HepG2 (cell line): ENCODE results near the gene ASB4. TPM values are rescaled to one million over a fixed set of nuclear protein-coding genes. Genes with fewer than 3 reads are reported as not detected.
"Not testable (repeated sequence)": the region's sequence is repeated elsewhere in the genome, so short reads cannot be mapped to it uniquely, and the experiment has no call there.

ENCODE experiments used
- ATAC-seq: fragments of 200-7000 bp; cut with Tn5 transposase; 3 replicates; pipeline ENCODE4 v1.9.1; 2020; ENCODE audit warnings: mild to moderate bottlenecking, moderate library complexity
- BruUV-seq: library from RNA; stranded (reverse); fragments of 400-500 nt; replicated peaks from 2 replicates; lab custom pipeline; 2021; lab: Mats Ljungman, UMichigan
- CTCF ChIA-PET: fragments of 300-600 bp; formaldehyde crosslinking; extraction: SDS; loops from one replicate; lab custom pipeline; 2021; ENCODE audit warnings: low total read pairs, inconsistent platforms, low intra/inter-chr PET ratio; lab: Yijun Ruan, JAX
- POLR2A ChIA-PET: fragments of 350-600 bp; sonication (Branson Sonifier 250); formaldehyde crosslinking; loops from one replicate; lab custom pipeline; 2020; ENCODE audit warnings: antibody characterized with exemption, inconsistent platforms; lab: Yijun Ruan, JAX
- DNase-seq: peaks from one replicate; pipeline ENCODE4 v3.0.0-alpha.2; 2015; ENCODE audit warnings: low spot score
- FAIRE-seq: peaks from 3 replicates; lab custom pipeline; 2011; peaks lifted over from hg19 to GRCh38; lab: Jason Lieb, UNC
- H2AFZ ChIP-seq: one replicate; pipeline ENCODE4 v1.6.1; 2011; ENCODE audit warnings: low read length, inconsistent platforms
- H3K27ac ChIP-seq: fragments of 300-600 bp; 3 replicates; pipeline ENCODE4 v1.8.0; 2011; ENCODE audit warnings: mixed run types, mild to moderate bottlenecking, mixed read lengths, low read length, inconsistent platforms; ENCODE audit not compliant: insufficient read depth; ENCODE audit errors: extremely low read length
- H3K27me3 ChIP-seq, 2 experiments: fragments of 200-600 bp in 1 of 2; 2 replicates in 1 of 2; 3 replicates in 1 of 2; pipeline versions ENCODE4 v1.6.0 to v1.8.0; 2011; ENCODE audit warnings: low read length in 2 of 2, mild to moderate bottlenecking in 2 of 2, moderate library complexity in 2 of 2, inconsistent platforms in 1 of 2; ENCODE audit not compliant: insufficient read depth in 2 of 2, control insufficient read depth in 1 of 2
- H3K36me3 ChIP-seq, 2 experiments: fragments of 200-600 bp in 1 of 2; replicated peaks in 1 of 2; 2 replicates in 1 of 2; 3 replicates in 1 of 2; pipeline versions ENCODE4 v1.5.1 to v1.8.0; 2011; ENCODE audit warnings: low read length in 2 of 2, inconsistent platforms in 1 of 2; ENCODE audit not compliant: insufficient read depth in 2 of 2, control insufficient read depth in 1 of 2
- H3K4me1 ChIP-seq: 2 replicates; pipeline ENCODE4 v1.5.1; 2012; ENCODE audit warnings: low read length, inconsistent platforms; ENCODE audit not compliant: insufficient read depth
- H3K4me2 ChIP-seq: 2 replicates; pipeline ENCODE4 v1.6.0; 2011; ENCODE audit warnings: low read depth, low read length, inconsistent platforms
- H3K4me3 ChIP-seq, 3 experiments: fragments of 200-600 bp in 1 of 3; sonication (generic), shearing (Covaris generic) in 1 of 3; replicated peaks in 1 of 3; 2 replicates each; pipeline ENCODE4 v1.5.1; 2011 to 2016; ENCODE audit warnings: low read length in 3 of 3, inconsistent platforms in 2 of 3, low read depth in 2 of 3, mild to moderate bottlenecking in 2 of 3, control low read depth in 1 of 3, mixed read lengths in 1 of 3; ENCODE audit not compliant: insufficient read depth in 1 of 3
- H3K79me2 ChIP-seq: one replicate; pipeline ENCODE4 v1.6.1; 2011; ENCODE audit warnings: low read length, inconsistent platforms; ENCODE audit not compliant: insufficient read depth
- H3K9ac ChIP-seq: 2 replicates; pipeline ENCODE4 v1.6.0; 2011; ENCODE audit warnings: mild to moderate bottlenecking, low read depth, low read length, inconsistent platforms; ENCODE audit not compliant: insufficient read depth
- H3K9me3 ChIP-seq: 2 replicates; pipeline ENCODE4 v1.5.1; 2012; ENCODE audit warnings: mild to moderate bottlenecking, low read length
- H4K20me1 ChIP-seq: 2 replicates; pipeline ENCODE4 v1.6.0; 2011; ENCODE audit warnings: inconsistent platforms, mild to moderate bottlenecking, low read length, moderate library complexity; ENCODE audit not compliant: insufficient read depth
- CEBPB ChIP-seq: IDR thresholded peaks from 2 replicates; pipeline ENCODE4 v1.6.1; 2011; ENCODE audit warnings: low read depth, low read length, improper control_type of control experiment, borderline replicate concordance
- CEBPG ChIP-seq: IDR thresholded peaks from 2 replicates; pipeline ENCODE4 v1.6.1; 2016
- MAFF ChIP-seq: IDR thresholded peaks from 2 replicates; pipeline ENCODE4 v1.6.1; 2011; ENCODE audit warnings: low read depth, low read length, improper control_type of control experiment
- MAFK ChIP-seq, 2 experiments: IDR thresholded peaks in 1 of 2; conservative IDR thresholded peaks in 1 of 2; 2 replicates each; pipeline ENCODE4 v1.6.1; 2011; ENCODE audit warnings: improper control_type of control experiment in 2 of 2, low read length in 2 of 2
- PPARG ChIP-seq: conservative IDR thresholded peaks from 2 replicates; pipeline ENCODE4 v1.6.1; 2016; ENCODE audit warnings: missing biosample characterization, missing genetic modification reagents
- ZBTB39 ChIP-seq: sonication (generic); formaldehyde crosslinking; IDR thresholded peaks from 2 replicates; pipeline ENCODE4 v1.5.0; 2020; ENCODE audit warnings: missing genetic modification reagents
- ZBTB4 ChIP-seq: sonication (generic); formaldehyde crosslinking; IDR thresholded peaks from 2 replicates; pipeline ENCODE4 v1.4.0; 2020; ENCODE audit warnings: missing genetic modification reagents, mild to moderate bottlenecking, borderline replicate concordance
- ZFYVE20 ChIP-seq: sonication (generic); formaldehyde crosslinking; IDR thresholded peaks from 2 replicates; pipeline ENCODE4 v1.8.0; 2023; ENCODE audit warnings: low read depth, mild to moderate bottlenecking, moderate library complexity, missing genetic modification reagents, borderline replicate concordance
- WGBS: methylation state at CpG from one replicate; pipeline ENCODE4 v1.1.6; 2017; ENCODE audit warnings: low lambda C conversion rate; 5-methylcytosine and 5-hydroxymethylcytosine counted together
- in situ Hi-C: cut with HindIII; loops from 2 replicates; pipeline ENCODE4 v1.10.0; 2017; ENCODE audit warnings: low pct_unique_long_range_greater_than_20kb; ENCODE audit not compliant: extremely low pct_ligation_motif_present
- intact Hi-C: fragments of 100-400 bp; cut with micrococcal nuclease; formaldehyde crosslinking; loops from one replicate; pipeline ENCODE4 v1.10.0; 2022; ENCODE audit not compliant: unreplicated experiment
- polyA plus RNA-seq, 8 experiments: library from polyadenylated mRNA; depleted of rRNA in 3 of 8; stranded (reverse) in 7 of 8; unstranded in 1 of 8; fragments of >200 nt; fragmentation: Illumina TruSeq in 4 of 8; extraction: Trizol in 4 of 8; gene quantifications; 2 replicates each; pipeline versions ENCODE4 v1.2.1 to v1.2.3, GENCODE V29; 2011 to 2016; ENCODE audit warnings: low read depth in 4 of 8, missing spikeins in 1 of 8, mixed read lengths in 1 of 8; ENCODE audit not compliant: insufficient read depth in 1 of 8
- total RNA-seq, 5 experiments: library from RNA; depleted of rRNA; stranded (reverse); fragments of >200 nt; fragmentation: Illumina TruSeq; extraction: Trizol; gene quantifications; 2 replicates each; pipeline ENCODE4 v1.2.3, GENCODE V29; 2016; ENCODE audit warnings: low read depth in 1 of 5

The ASB4 gene
- total and polyA plus RNA-seq, 2 of the 13 experiments (the other 11 are each of a cell fraction or from before 2014, with no cell fraction given) = 1.1 to 4.0 TPM

GRCh38 chr7:95552010-95552926, 66.5 kb downstream of the ASB4 start:
- H3K4me2 ChIP-seq, BruUV-seq, H3K9ac ChIP-seq, H3K27me3 ChIP-seq, H3K4me3 ChIP-seq, FAIRE-seq, in situ Hi-C loops, H2AFZ ChIP-seq, H4K20me1 ChIP-seq, POLR2A ChIA-PET, intact Hi-C loops, H3K79me2 ChIP-seq, H3K36me3 ChIP-seq, DNase-seq, CTCF ChIA-PET, H3K9me3 ChIP-seq, ATAC-seq, H3K27ac ChIP-seq: not testable (repeated sequence)
- H3K4me1 ChIP-seq = peaks cover 10% of the 10 kb centered on the region; the same call in 1 of the 2 replicates
- WGBS = 75% methylated on average over 26 of the region's 45 CpGs

GRCh38 chr7:95553939-95554338, 68.2 kb downstream of the ASB4 start:
- Histone ChIP-seq H3K4me1 (peaks cover 10% of the 10 kb centered on the region; the same call in 1 of the 2 replicates), H3K9ac (no peak overlapping the region), H3K79me2 (no peaks in the 10 kb centered on the region), H3K9me3 (no peaks in the 10 kb centered on the region), H2AFZ (no peak overlapping the region), H3K4me2 (no peak overlapping the region), H3K27ac (no peak overlapping the region), H3K4me3 (no peak overlapping the region), H4K20me1 (no peaks in the 10 kb centered on the region), H3K27me3 (peaks cover 0 to 4% of the 10 kb centered on the region in 2 experiments; a peak in 2 of 5 replicates), H3K36me3 (no peaks in the 10 kb centered on the region)
- in situ Hi-C loops = no loop called here
- POLR2A ChIA-PET = no interaction called here
- 14% methylated on average over 2 of the region's 2 CpGs for WGBS
- no peak for FAIRE-seq
- no TSS peak for BruUV-seq
- no peak for DNase-seq
- CTCF ChIA-PET = no interaction called here
- ATAC-seq = no peak
- intact Hi-C loops = no loop called here
- TF ChIP-seq MAFF (0 out of 2 replicates have a peak, but pooled peaks have one; percentile 2), CEBPG (CRISPR knock-in tag) (0 out of 2 replicates have a peak, but pooled peaks have one; percentile 26), CEBPB (peak; percentile 69; the same call in 1 of the 2 replicates), MAFK (conservative IDR thresholded peaks at IDR 0.05 in 1 of 2, IDR thresholded peaks at IDR 0.05 in 1 of 2; ENCODE audit: low read length in 2 of 2) (0 out of 4 replicates have a peak, but pooled peaks of 1 of the 2 experiments have one; percentile 19), ZFYVE20 (CRISPR knock-in tag) (no peak), ZBTB4 (no peak), PPARG (0 out of 2 replicates have a peak, but pooled peaks have one; percentile 39), ZBTB39 (CRISPR knock-in tag) (no peak)
